Esophagus squamous epithelium (tissue), 5 donors: ENCODE data around the gene SLC26A4. TPM values are rescaled to one million over a fixed set of nuclear protein-coding genes. Genes with fewer than 3 reads are reported as not detected.
A peak's percentile ranks its signal among the peaks of the same experiment; 100 is the strongest.

Experiments used
- DNase-seq: peaks from one replicate; lab custom pipeline; 2025; lab: John Stamatoyannopoulos, UW
- H3K27ac ChIP-seq, 4 donors: fragments of 200-600 bp; sonication (generic); one replicate each; pipeline ENCODE4 v1.5.1; 2016 to 2019; ENCODE audit warnings: mild to moderate bottlenecking in 1 of 4
- H3K27me3 ChIP-seq, 4 donors: fragments of 200-600 bp; sonication (generic); 1 replicate in 3 of 4; 2 replicates in 1 of 4; pipeline versions ENCODE4 v1.5.1 to v1.6.0; 2017 to 2021; ENCODE audit warnings: antibody characterized with exemption in 1 of 4
- H3K36me3 ChIP-seq, 3 donors: fragments of 200-600 bp; sonication (generic); one replicate each; pipeline ENCODE4 v1.5.1; 2016 to 2019
- H3K4me1 ChIP-seq, 3 donors: fragments of 200-600 bp; sonication (generic); one replicate each; pipeline ENCODE4 v1.5.1; 2017 to 2019
- H3K4me3 ChIP-seq, 4 donors: fragments of 200-600 bp; sonication (generic); 1 replicate in 3 of 4; 2 replicates in 1 of 4; pipeline ENCODE4 v1.5.1; 2016 to 2019; ENCODE audit warnings: mild to moderate bottlenecking in 2 of 4, moderate library complexity in 1 of 4
- H3K9me3 ChIP-seq, 3 donors: fragments of 200-600 bp; sonication (generic); one replicate each; pipeline ENCODE4 v1.5.1; 2016 to 2019
- POLR2A ChIP-seq, 4 donors: fragments of 450-650 bp; IDR thresholded peaks; one replicate each; pipeline ENCODE4 v1.6.1; 2017; ENCODE audit warnings: antibody characterized with exemption in 4 of 4, mild to moderate bottlenecking in 4 of 4, moderate library complexity in 3 of 4
- WGBS, 2 donors: methylation state at CpG; one replicate each; pipeline ENCODE4 v1.1.5; 2018; 5-methylcytosine and 5-hydroxymethylcytosine counted together
- intact Hi-C: fragments of 100-400 bp; cut with DNase I; formaldehyde crosslinking; loops from one replicate; pipeline ENCODE4 v1.15.0; 2022
- total RNA-seq, 4 donors: library from RNA; depleted of rRNA; stranded (reverse); fragments of >200 nt; gene quantifications; one replicate each; pipeline ENCODE4 v1.1.0, GENCODE V29; 2016
- TF ChIP-seq, protein P1 (sequence below), 6 experiments: fragments of 450-650 bp in 4 of 6; fragments of 200-600 bp in 2 of 6; sonication (generic) in 2 of 6; IDR thresholded peaks; one replicate each; pipeline ENCODE4 v1.5.1; 2016 to 2019; ENCODE audit warnings: antibody characterized with exemption in 6 of 6, mild to moderate bottlenecking in 4 of 6, moderate library complexity in 4 of 6
- donor health status: DM: yes; HTN: yes; CAD: no.

The SLC26A4 gene
- total RNA-seq: 1 to 10 TPM in 1 of 4 donors, under 1 TPM in 3; 0.13 to 1.2 (median 0.19) TPM

DNA sequence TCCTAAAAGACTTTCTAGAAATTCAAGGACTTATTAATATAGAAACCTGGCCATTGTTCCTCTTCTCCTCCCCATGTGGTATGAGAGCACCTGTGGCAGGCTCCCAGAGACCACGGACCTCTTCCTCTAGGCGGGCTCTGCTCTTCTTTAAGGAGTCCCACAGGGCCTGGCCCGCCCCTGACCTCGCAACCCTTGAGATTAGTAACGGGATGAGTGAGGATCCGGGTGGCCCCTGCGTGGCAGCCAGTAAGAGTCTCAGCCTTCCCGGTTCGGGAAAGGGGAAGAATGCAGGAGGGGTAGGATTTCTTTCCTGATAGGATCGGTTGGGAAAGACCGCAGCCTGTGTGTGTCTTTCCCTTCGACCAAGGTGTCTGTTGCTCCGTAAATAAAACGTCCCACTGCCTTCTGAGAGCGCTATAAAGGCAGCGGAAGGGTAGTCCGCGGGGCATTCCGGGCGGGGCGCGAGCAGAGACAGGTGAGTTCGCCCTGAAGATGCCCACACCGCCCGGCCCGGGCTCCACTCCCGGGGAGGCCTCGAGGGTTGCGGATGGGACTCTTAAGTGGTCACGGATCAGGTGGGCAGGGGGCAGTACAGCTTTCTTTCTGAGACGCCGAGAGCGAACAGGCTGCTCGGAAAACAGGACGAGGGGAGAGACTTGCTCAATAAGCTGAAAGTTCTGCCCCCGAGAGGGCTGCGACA is at the start of gene SLC26A4:
TSS of gene SLC26A4 (plus strand) at position 448 of the 700 bp plus-strand sequence. CDS start 814 bp downstream, outside the sequence.
- no peak for DNase-seq
- 5 to 13% methylated on average over 6 to 24 of the region's 37 CpGs for WGBS, 2 donors
- Histone ChIP-seq H3K4me1 (peaks cover 7 to 22% (median 16%) of the 10 kb centered on the region in 3 donors), H3K27me3 (peaks cover 4 to 68% (median 14%) of the 10 kb centered on the region in 4 donors), H3K9me3 (no peaks in the 10 kb centered on the region), H3K27ac (no peak within 1 kb of the TSS), H3K4me3 (peak within 1 kb of the TSS; percentile 26 to 67 (median 42)), H3K36me3 (no peaks in the 10 kb centered on the region)
- intact Hi-C loops: no loop called here
- no peak for TF ChIP-seq POLR2A (IDR thresholded peaks at IDR 0.05)
- TF ChIP-seq, protein P1, sequence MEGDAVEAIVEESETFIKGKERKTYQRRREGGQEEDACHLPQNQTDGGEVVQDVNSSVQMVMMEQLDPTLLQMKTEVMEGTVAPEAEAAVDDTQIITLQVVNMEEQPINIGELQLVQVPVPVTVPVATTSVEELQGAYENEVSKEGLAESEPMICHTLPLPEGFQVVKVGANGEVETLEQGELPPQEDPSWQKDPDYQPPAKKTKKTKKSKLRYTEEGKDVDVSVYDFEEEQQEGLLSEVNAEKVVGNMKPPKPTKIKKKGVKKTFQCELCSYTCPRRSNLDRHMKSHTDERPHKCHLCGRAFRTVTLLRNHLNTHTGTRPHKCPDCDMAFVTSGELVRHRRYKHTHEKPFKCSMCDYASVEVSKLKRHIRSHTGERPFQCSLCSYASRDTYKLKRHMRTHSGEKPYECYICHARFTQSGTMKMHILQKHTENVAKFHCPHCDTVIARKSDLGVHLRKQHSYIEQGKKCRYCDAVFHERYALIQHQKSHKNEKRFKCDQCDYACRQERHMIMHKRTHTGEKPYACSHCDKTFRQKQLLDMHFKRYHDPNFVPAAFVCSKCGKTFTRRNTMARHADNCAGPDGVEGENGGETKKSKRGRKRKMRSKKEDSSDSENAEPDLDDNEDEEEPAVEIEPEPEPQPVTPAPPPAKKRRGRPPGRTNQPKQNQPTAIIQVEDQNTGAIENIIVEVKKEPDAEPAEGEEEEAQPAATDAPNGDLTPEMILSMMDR (IDR thresholded peaks at IDR 0.05): no peak

DNA sequence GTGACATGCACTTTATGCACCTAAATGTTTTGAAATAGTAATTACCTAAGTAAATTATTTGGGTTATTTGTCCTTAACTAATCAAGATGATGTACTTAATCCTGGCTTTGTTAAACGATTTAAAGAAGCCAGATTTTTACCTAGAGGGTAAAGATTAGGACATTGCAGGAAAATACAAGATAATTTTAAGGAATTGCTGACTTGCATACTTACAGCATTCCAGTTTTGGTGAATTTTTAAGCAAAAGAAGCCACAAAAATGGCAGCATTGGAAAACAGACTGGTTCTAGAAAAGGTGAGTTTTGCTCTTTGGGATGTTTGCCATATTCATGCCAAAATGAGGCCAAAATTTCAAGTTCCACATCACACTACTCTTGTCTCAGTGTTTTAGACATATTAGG is 47.2 kb upstream of the SLC26A4 start:
- intact Hi-C loops: no loop called here

DNA sequence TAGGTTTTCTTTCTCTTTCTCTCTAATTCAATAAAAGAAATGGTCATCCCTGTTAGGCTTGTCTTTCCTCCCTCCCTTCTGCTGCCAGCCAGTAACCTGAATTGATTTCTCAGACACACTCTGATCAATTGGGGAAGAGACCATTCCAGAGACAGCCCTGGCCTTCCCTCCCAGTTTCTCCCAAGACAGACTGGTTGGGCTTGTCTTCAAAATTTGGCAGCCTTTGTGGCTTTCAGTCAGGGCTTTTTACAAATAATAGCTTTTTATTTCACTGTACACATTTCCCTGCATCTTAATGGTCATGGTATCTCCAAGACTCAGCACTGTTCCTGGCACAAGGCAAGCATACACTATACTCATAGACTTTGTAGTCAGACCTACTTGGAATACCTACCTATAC is 46.7 kb upstream of the SLC26A4 start:
- TF ChIP-seq POLR2A (IDR thresholded peaks at IDR 0.05): no peak
- TF ChIP-seq, protein P1 (IDR thresholded peaks at IDR 0.05): no peak

More for the DNA sequence above, 47.2 kb upstream of the SLC26A4 start:
- Histone ChIP-seq H3K4me3 (no peak overlapping the region), H3K27me3 (no peaks in the 10 kb centered on the region), H3K36me3 (peaks cover 0 to 56% (median 0%) of the 10 kb centered on the region in 3 donors), H3K4me1 (peaks cover 0 to 22% (median 0%) of the 10 kb centered on the region in 3 donors), H3K9me3 (no peaks in the 10 kb centered on the region), H3K27ac (no peak overlapping the region)
- WGBS, 2 donors: 58 to 63% methylated on average over 1 of the region's 1 CpG
- no peak for DNase-seq
- no peak for TF ChIP-seq POLR2A (IDR thresholded peaks at IDR 0.05)
- TF ChIP-seq, protein P1 (IDR thresholded peaks at IDR 0.05): no peak

DNA sequence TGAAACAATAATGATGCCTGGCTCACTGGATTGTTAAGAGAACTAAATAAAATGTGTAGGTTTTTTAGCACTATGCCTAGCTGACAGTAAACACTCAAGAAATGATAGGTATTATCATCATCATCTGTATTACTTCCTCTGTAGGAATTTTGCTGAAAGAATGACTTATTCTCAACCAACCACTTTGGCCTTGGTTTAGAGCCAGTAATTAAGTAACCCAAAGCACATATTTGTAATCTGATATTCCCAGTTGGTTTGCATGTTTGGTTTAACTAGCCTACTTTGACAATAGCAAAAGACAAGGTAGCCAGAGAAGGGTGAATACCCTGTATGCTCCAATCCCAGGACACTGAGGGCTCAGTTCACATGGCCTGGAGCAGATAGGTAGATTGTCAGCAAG is 46.2 kb upstream of the SLC26A4 start:
- TF ChIP-seq, protein P1 (IDR thresholded peaks at IDR 0.05): no peak
- TF ChIP-seq POLR2A (IDR thresholded peaks at IDR 0.05): no peak
- DNase-seq: no peak

More for the DNA sequence above, 46.7 kb upstream of the SLC26A4 start:
- H3K4me1 ChIP-seq: peaks cover 0 to 22% (median 0%) of the 10 kb centered on the region in 3 donors
- no peak overlapping the region for H3K27ac ChIP-seq
- H3K27me3 ChIP-seq: no peaks in the 10 kb centered on the region
- no peak overlapping the region for H3K4me3 ChIP-seq
- no peaks in the 10 kb centered on the region for H3K9me3 ChIP-seq
- DNase-seq: no peak
- intact Hi-C loops: no loop called here
- peaks cover 0 to 59% (median 0%) of the 10 kb centered on the region in 3 donors for H3K36me3 ChIP-seq

DNA sequence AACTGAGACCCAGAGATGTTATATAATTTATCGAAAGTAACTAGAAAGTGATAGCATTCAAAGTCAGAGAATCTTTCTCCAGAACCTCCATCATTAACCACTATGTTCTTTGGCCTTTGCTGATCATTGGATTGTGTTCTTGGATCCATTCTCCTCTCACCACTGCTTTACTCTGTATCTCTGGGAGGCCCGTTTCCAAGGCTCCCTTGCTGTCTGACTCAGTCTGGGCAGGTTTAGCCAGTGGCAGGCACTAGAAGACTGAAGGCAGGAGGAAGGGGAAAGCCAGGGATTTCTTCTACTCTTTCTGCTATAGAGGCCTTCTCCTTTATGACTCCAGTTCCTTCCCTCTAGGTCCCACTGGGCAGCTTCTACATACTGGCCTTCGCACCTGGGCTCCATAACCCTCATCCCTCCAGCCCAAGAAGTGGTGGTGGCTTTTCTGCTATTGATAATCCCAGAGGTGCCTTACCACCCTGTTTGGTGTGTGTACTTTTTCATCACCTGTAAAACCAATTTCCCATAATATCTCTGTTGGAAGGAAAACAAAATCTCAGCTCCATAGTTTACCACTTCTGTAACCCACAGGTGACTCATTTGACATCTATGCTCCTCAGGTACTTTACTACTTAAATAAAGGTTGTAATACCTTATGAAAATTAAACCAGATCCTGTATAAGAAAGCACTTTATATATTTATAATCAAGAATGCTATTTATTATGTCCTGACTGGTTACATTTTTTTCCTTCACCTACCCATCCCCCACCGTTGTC is 44.5 kb upstream of the SLC26A4 start:
- H3K27me3 ChIP-seq: no peaks in the 10 kb centered on the region
- WGBS, 2 donors: 82 to 90% methylated on average over 4 of the region's 4 CpGs
- DNase-seq: no peak
- no peak for TF ChIP-seq POLR2A (IDR thresholded peaks at IDR 0.05)
- TF ChIP-seq, protein P1 (IDR thresholded peaks at IDR 0.05): no peak
- intact Hi-C loops: no loop called here
- H3K4me1 ChIP-seq: peaks cover 0 to 6% (median 0%) of the 10 kb centered on the region in 3 donors
- peaks cover 0 to 72% (median 0%) of the 10 kb centered on the region in 3 donors for H3K36me3 ChIP-seq
- no peak overlapping the region for H3K4me3 ChIP-seq
- H3K9me3 ChIP-seq: no peaks in the 10 kb centered on the region
- no peak overlapping the region for H3K27ac ChIP-seq

More for the DNA sequence above, 46.2 kb upstream of the SLC26A4 start:
- no peaks in the 10 kb centered on the region for H3K27me3 ChIP-seq
- H3K4me1 ChIP-seq: peaks cover 0 to 17% (median 0%) of the 10 kb centered on the region in 3 donors
- peaks cover 0 to 61% (median 0%) of the 10 kb centered on the region in 3 donors for H3K36me3 ChIP-seq
- no peak overlapping the region for H3K27ac ChIP-seq
- intact Hi-C loops: no loop called here
- H3K4me3 ChIP-seq: no peak overlapping the region
- no peaks in the 10 kb centered on the region for H3K9me3 ChIP-seq
